Measurements from ENCODE around the gene UBE2F.

DNA sequence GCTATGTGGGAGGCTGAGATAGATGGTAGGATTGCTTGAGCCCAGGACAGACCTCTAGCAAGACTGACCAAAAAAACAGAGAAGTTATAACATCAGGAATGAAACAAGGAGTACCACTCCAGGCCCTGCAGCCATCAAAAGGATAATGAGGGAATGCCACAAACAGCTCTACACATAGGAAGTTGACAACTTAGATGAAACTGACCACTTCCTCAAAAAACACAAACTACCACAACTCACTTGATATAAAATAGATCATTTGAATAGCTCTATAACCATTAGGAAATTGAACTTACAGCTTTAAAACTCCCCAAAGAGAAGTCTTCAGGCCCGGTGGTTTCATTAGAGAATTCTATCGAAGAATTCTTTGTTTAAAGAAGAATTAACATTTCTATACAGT, 120.4 kb downstream of the UBE2F start:
- TF ChIP-seq, protein P1, sequence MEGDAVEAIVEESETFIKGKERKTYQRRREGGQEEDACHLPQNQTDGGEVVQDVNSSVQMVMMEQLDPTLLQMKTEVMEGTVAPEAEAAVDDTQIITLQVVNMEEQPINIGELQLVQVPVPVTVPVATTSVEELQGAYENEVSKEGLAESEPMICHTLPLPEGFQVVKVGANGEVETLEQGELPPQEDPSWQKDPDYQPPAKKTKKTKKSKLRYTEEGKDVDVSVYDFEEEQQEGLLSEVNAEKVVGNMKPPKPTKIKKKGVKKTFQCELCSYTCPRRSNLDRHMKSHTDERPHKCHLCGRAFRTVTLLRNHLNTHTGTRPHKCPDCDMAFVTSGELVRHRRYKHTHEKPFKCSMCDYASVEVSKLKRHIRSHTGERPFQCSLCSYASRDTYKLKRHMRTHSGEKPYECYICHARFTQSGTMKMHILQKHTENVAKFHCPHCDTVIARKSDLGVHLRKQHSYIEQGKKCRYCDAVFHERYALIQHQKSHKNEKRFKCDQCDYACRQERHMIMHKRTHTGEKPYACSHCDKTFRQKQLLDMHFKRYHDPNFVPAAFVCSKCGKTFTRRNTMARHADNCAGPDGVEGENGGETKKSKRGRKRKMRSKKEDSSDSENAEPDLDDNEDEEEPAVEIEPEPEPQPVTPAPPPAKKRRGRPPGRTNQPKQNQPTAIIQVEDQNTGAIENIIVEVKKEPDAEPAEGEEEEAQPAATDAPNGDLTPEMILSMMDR (IDR thresholded peaks at IDR 0.05), result no peak
- TF ChIP-seq POLR2AphosphoS5 (IDR thresholded peaks at IDR 0.05), result no peak
